GM21390 (cell line): ENCODE measurements around the gene RYK.
"Not testable (repeated sequence)": the region's sequence is repeated elsewhere in the genome, so short reads cannot be mapped to it uniquely, and the experiment has no call there.

Experiments
- ATAC-seq: cut with Tn5 transposase; IDR thresholded peaks from one replicate; pipeline ENCODE4 v1.9.1; 2021; ENCODE audit not compliant: unreplicated experiment

RYK gene

DNA sequence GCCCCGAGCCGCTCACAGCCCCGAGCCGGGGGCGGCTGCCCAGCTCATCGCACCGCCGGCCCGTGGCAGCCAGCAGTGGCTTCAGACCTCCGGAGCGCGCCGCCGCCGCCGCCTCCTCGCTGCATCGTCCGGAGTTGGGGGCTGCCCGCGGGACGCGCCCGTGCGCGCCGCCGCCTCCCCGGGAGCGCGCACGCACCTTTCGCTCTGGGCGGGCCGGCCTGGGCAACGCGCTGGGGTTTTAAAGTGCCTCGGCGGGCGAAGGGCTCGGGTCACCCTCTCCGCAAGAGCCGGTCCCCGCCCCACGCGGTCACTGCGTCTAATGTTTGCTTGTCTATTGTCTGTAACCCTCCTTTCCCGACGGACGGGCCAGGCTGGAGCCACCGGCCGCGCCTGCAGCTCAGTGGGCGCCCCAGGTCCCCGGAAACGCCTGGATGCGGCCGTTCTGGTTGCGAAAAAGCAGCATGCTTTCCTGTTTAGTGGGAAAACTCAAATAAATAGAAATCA lies at the start of gene RYK:
Gene RYK (minus strand): TSS at position 143 of the 504 bp plus-strand sequence. CDS start 205 bp downstream, outside the sequence.
- ATAC-seq = peak; percentile 82

- ATAC-seq = no peak
Observed at GRCh38 chr3:134299888-134300206, 49.2 kb upstream of the RYK start.

DNA sequence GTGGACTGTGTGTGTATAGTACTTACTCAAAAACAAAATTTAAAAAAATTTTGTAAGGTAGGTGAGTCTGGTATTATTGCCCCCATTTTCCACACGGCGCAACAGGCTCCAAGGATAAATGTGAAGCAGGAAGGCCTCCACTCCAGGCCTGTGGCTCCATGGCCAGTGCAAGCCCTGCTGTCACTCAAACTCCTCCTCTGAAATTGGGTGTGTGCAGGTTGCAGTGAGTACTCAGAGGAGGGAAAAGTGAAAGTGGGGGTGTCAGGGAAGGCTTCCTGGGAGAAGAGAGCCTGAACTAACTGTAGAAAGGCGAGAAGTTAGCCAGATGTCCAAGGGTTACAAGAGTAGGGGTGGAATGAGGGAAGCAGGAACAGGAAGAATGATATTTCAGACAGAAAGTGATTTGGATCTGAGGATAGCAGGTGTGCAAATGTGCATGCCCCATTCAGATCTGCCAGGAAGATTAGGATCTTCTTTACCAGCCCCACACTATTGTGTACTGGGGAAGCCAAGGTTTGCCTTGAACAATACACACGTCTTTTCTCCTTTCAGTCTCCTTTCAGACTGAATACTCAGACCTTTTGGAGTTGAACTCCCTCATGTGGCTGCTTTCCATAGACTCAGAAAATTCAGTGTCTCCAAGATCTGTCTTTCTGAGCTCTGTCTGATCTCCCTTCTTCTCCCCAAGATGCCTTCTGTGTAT lies 48.7 kb upstream of the RYK start:
- no peak for ATAC-seq

DNA sequence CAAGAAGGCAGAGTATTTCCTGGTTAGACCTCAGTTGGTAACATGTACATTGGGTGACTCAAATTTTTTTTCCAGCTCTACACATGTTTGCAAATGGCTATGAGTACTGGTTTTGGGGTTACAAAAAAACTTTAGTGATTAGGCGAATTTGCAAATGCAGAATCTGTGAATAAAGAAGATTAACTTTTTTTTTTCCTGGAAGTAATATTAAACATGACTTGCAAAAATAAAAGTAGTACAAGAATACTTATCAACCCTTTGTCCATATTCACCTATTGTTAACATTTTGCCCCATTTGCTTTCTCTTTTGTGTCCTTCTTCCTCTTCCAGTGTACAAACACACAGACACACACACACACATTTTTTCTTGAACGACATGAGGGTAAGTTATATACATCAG lies 47.6 kb upstream of the RYK start:
- no peak for ATAC-seq

GRCh38 chr3:134296616-134297015 lies 46.0 kb upstream of the RYK start:
- no peak for ATAC-seq

DNA sequence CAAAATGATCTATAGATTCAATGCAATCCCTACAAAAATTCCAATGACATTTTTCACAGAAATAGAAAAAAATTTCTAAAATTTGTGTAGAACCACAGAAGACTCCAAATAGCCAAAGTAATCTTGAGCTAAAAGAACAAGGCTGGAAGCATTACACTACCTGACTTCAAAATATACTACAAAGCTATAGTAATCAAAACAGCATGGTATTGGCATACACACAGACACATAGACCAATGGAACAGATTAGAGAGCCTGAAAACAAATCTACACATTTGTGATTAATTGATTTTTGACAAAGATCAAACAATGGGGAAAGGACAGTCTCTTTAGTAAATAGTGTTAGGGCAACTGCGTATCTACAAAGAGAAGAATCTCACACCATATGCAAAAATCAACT lies 45.3 kb upstream of the RYK start:
- ATAC-seq = no peak

GRCh38 chr3:134294302-134295280 lies 43.9 kb upstream of the RYK start:
- peak; percentile 99 for ATAC-seq

DNA sequence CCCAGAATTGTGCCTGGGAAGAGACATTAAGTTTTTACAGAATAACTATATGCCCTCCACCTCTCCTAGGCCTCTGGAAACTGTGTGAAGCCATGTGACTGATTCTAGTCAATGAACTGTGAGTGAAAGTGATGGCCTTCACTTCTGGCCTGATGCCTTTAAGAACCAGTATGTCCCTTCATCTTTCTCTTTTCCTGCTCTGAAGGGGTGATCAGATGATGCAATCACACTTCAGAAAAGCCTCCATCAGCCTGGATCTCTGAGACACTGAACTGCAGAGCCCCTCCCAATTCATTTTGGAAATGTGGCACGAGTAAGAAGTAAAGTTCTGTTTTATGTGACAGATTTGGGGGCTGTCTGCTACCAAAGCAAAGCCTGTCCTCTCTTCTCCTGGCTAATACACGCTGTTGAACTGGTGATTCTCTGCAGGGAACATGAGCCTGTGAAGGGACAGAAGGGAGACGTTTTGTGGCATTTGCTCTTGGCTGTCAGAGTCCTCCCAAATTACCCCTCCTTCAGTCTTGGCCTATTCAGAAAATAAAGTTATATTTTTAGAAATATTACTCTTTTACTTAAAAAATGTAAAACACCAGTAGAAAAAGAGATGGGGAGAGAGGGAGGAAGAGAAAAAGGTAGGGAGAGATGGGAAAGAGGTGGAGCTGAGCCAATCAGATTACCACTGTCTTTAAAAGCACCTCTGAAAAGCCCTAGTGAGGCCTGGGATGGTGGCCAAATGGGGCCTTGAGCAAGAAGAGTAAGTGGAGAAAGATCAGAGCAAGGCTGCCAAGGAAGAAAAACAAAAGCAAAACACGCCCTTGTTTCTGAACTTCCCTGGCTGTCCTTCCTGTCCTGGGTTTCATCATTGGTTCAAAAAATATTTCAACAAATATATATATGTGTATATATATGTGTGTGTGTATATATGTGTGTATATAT lies 40.9 kb upstream of the RYK start:
- no peak for ATAC-seq

DNA sequence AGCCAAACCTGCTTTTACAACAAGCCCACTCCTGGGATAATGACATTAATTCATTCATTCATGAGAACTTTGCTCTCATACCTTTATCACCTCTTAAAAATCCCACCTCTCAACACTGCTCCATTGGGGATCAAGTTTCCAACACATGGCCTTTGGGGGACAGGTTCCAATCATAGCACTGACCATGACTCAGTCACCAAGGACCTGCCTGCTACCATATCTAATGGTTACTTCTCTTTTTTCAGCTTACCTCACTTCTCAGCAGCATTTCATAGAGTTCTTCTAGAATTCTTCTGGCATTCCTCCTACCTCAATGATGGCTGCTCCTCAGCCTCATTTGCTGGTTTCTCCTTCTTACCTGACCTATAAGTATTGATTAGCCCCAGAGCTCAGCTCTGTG lies 36.9 kb upstream of the RYK start:
- no peak for ATAC-seq

DNA sequence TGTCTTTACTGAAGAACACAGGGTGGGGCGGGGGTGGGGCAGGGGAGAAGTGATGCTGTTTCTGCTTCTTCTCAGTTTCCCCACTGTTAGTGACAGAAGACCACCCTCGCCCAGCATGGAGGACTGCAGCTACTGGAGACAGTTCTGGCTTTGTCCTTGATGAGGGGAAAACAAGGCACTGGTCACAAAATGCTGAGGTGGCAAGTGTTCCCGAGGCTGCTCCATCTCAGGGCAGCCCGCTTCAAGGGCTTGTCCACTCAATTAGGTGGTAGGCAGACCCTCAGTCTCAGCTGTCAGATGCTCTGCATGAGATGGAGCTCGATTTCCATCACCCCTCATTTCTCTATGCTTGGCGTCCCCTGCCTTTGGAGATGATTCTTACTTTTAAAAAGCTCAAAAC lies 33.8 kb upstream of the RYK start:
- ATAC-seq = no peak

GRCh38 chr3:134282659-134283047 lies 32.0 kb upstream of the RYK start:
- ATAC-seq = no peak

DNA sequence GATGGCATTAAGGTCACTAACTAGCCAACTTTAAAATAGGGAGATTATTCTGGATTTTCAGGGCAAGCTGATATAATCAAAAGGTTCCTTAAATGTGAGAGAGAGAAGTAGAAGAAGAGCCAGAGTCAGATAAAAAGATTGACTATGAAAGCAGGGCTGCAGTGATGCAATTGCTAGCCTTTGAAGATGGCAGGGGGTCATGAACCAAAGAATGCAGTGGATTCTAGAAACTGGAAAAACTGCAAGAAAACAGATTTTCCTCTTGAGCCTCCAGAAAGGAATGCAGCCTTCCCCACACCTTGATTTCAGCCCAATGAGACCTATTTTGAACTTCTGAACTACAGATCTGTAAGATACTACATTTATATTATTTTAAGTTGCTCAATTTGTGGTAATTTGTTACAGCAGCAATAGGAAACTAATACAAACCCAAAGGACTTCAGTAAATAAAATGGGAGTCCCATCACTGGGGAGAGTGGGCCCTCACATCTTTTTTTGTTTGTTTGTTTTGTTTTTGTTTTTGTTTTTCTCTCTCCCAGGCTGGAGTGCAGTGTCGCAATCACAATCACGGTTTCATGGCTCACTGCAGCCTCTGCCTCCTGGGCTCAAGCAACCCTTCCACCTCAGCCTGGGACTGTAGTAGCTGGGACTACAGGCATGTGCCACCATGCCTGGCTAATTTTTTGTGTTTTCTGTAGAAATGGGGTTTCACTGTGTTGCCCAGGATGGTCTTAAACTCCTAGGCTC lies 31.4 kb upstream of the RYK start:
- ATAC-seq = no peak

DNA sequence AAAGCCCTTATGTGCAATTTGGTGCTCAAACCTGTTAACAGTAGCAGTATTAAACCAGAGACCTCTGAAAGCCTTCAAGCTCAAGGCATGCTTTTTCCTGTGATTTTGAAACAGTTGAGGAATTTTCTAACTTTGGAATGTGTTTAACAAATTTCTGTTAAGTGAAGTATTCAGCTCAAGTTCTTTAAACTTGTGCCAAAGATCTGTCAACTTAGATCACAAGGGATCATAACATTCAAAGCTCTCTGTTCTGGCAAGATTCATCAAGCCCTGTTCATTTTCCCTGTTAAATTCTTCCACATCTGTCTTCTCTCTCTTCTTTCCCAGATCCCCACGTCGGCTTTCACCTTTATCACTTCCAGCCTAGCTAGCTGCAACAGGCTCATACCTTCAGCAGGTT lies 28.8 kb upstream of the RYK start:
- no peak for ATAC-seq

GRCh38 chr3:134277066-134277660 lies 26.5 kb upstream of the RYK start:
- ATAC-seq = no peak

- ATAC-seq = no peak
Observed at GRCh38 chr3:134276086-134276485, 25.4 kb upstream of the RYK start.

DNA sequence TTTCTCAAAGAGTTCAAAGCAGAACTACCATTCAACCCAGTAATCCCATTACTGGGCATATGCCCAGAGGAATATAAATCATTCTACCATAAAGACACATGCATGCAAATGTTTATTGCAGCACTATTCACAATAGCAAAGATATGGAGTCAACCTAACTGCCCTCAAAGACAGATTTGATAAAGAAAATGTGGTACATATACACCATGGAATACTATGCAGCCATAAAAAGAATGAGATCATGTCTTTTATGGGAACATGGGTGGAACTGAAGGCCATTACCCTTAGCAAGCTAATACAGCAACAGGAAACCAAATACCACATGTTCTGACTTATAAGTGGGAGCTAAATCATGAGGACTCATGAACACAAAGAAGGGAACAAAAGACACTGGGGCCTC lies 24.5 kb upstream of the RYK start:
- ATAC-seq = not testable (repeated sequence)

DNA sequence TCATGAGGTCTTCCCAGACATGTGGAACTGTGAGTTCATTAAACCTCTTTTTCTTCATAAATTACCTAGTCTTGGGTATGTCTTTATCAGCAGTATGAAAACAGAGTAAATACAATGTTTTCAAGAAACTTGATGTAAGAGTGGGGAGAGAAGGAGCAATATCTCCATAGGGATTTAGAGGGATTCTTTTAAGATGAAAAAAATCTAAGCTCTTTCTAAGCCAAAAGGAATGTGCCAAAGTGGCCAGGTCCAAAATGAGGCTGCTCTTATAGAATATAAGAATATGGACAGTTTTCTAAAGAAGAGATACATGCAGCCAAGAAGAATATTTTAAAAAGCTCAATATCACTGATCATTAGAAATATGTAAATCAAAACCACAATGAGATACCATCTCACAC lies 23.9 kb upstream of the RYK start:
- no peak for ATAC-seq

DNA sequence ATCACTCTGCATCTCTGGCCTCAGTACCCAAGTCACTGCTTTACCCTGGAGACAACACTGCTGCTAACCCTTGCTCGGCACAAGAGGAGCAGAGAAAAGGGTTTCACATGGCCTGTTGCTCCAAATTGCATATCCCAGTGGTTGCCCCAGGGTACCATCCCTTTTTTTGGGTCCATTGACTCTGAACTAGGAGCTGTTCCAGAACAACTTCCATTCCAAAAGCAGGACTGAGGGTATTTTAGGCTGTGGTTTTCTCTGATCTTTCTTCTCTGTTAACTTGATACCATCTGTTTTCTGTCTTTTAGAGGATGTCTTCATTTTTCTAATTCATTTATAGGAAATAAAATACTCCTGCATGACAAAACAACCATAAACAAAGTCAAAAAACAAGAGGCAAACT lies 17.3 kb upstream of the RYK start:
- no peak for ATAC-seq

GRCh38 chr3:134260987-134261386 lies 10.3 kb upstream of the RYK start:
- ATAC-seq = no peak

- ATAC-seq = no peak
Observed at GRCh38 chr3:134258761-134259347, 8.2 kb upstream of the RYK start.
